ENCODE measurements around the gene MYO3B. TPM values are rescaled to one million over a fixed set of nuclear protein-coding genes. Genes with fewer than 3 reads are reported as not detected.
A peak's percentile ranks its signal among the peaks of the same experiment; 100 is the strongest.

MYO3B gene
- total and polyA plus RNA-seq, 4 experiments from 2014 or later: not detected

GRCh38 chr2:170144761-170145160 is 33.2 kb upstream of the MYO3B start:
- Mint-ChIP-seq H3K27me3 (no peaks in the 10 kb centered on the region), H3K4me3 (no peak overlapping the region), H3K4me1 (no peaks in the 10 kb centered on the region), H3K9me3 (peaks cover 0 to 2% (median 0%) of the 10 kb centered on the region in 8 donors), H3K27ac (no peak overlapping the region), H3K36me3 (no peaks in the 10 kb centered on the region)
- H3K27me3 ChIP-seq (ENCODE audit: insufficient read depth, low read length): no peaks in the 10 kb centered on the region
- POLR2A ChIA-PET (ENCODE audit: partially characterized antibody): no interaction called here
- H3K4me3 ChIP-seq (ENCODE audit: low read length in 2 of 2): no peak overlapping the region
- intact Hi-C loops (cut with micrococcal nuclease): no loop called here
- no peaks in the 10 kb centered on the region for H3K36me3 ChIP-seq (ENCODE audit: insufficient read depth, low read length)
- H3K27ac ChIP-seq (ENCODE audit: low read depth, low read length): no peak overlapping the region
- no peaks in the 10 kb centered on the region for H3K9me3 ChIP-seq (ENCODE audit: control insufficient read depth in 1 of 2, low read length in 2 of 2)
- H3K4me1 ChIP-seq (ENCODE audit: insufficient read depth, low read length): no peaks in the 10 kb centered on the region
- CTCF ChIA-PET (ENCODE audit: partially characterized antibody): no interaction called here
- no peak for DNase-seq

- Mint-ChIP-seq H3K4me3 (no peak overlapping the region), H3K36me3 (no peaks in the 10 kb centered on the region), H3K4me1 (no peaks in the 10 kb centered on the region), H3K27me3 (no peaks in the 10 kb centered on the region), H3K9me3 (peaks cover 0 to 2% (median 0%) of the 10 kb centered on the region in 8 donors), H3K27ac (peak overlapping the region in 1 of 7 donors; percentile 27)
- POLR2A ChIA-PET (ENCODE audit: partially characterized antibody): no interaction called here
- Histone ChIP-seq H3K27me3 (ENCODE audit: insufficient read depth, low read length) (no peaks in the 10 kb centered on the region), H3K4me3 (ENCODE audit: low read length in 2 of 2) (no peak overlapping the region), H3K4me1 (ENCODE audit: insufficient read depth, low read length) (no peaks in the 10 kb centered on the region), H3K9me3 (ENCODE audit: control insufficient read depth in 1 of 2, low read length in 2 of 2) (no peaks in the 10 kb centered on the region), H3K27ac (ENCODE audit: low read depth, low read length) (no peak overlapping the region), H3K36me3 (ENCODE audit: insufficient read depth, low read length) (no peaks in the 10 kb centered on the region)
- no peak for DNase-seq
- intact Hi-C loops (cut with micrococcal nuclease): no loop called here
- CTCF ChIA-PET (ENCODE audit: partially characterized antibody): no interaction called here
Observed at GRCh38 chr2:170145191-170145590, 32.8 kb upstream of the MYO3B start.

- no peak overlapping the region for H3K27ac ChIP-seq (ENCODE audit: low read depth, low read length)
- H3K9me3 ChIP-seq (ENCODE audit: control insufficient read depth in 1 of 2, low read length in 2 of 2): no peaks in the 10 kb centered on the region
- H3K36me3 Mint-ChIP-seq: no peaks in the 10 kb centered on the region
- H3K4me3 Mint-ChIP-seq: no peak overlapping the region
- intact Hi-C loops (cut with micrococcal nuclease): no loop called here
- peaks cover 0 to 2% (median 0%) of the 10 kb centered on the region in 8 donors for H3K9me3 Mint-ChIP-seq
- no peak for DNase-seq
- no peaks in the 10 kb centered on the region for H3K27me3 Mint-ChIP-seq
- H3K4me1 Mint-ChIP-seq: no peaks in the 10 kb centered on the region
- ChIA-PET CTCF (ENCODE audit: partially characterized antibody) (no interaction called here), POLR2A (ENCODE audit: partially characterized antibody) (no interaction called here)
- no peaks in the 10 kb centered on the region for H3K4me1 ChIP-seq (ENCODE audit: insufficient read depth, low read length)
- H3K36me3 ChIP-seq (ENCODE audit: insufficient read depth, low read length): no peaks in the 10 kb centered on the region
- no peak overlapping the region for H3K4me3 ChIP-seq (ENCODE audit: low read length in 2 of 2)
- H3K27ac Mint-ChIP-seq: no peak overlapping the region
- no peaks in the 10 kb centered on the region for H3K27me3 ChIP-seq (ENCODE audit: insufficient read depth, low read length)
Observed at GRCh38 chr2:170145675-170146432, 32.1 kb upstream of the MYO3B start.

GRCh38 chr2:170146784-170147183 is 31.2 kb upstream of the MYO3B start:
- ChIA-PET POLR2A (ENCODE audit: partially characterized antibody) (no interaction called here), CTCF (ENCODE audit: partially characterized antibody) (no interaction called here)
- Histone ChIP-seq H3K36me3 (ENCODE audit: insufficient read depth, low read length) (no peaks in the 10 kb centered on the region), H3K4me3 (ENCODE audit: low read length in 2 of 2) (no peak overlapping the region), H3K9me3 (ENCODE audit: control insufficient read depth in 1 of 2, low read length in 2 of 2) (no peaks in the 10 kb centered on the region), H3K27ac (ENCODE audit: low read depth, low read length) (no peak overlapping the region), H3K27me3 (ENCODE audit: insufficient read depth, low read length) (no peaks in the 10 kb centered on the region), H3K4me1 (ENCODE audit: insufficient read depth, low read length) (no peaks in the 10 kb centered on the region)
- no peak for DNase-seq
- no peak overlapping the region for H3K4me3 Mint-ChIP-seq
- peaks cover 0 to 2% (median 0%) of the 10 kb centered on the region in 8 donors for H3K9me3 Mint-ChIP-seq
- no peaks in the 10 kb centered on the region for H3K36me3 Mint-ChIP-seq
- intact Hi-C loops (cut with micrococcal nuclease): no loop called here
- H3K4me1 Mint-ChIP-seq: no peaks in the 10 kb centered on the region
- no peak overlapping the region for H3K27ac Mint-ChIP-seq
- H3K27me3 Mint-ChIP-seq: peaks cover 0 to 2% of the 10 kb centered on the region in 2 donors

- no peak overlapping the region for H3K27ac Mint-ChIP-seq
- Histone ChIP-seq H3K4me1 (ENCODE audit: insufficient read depth, low read length) (no peaks in the 10 kb centered on the region), H3K9me3 (ENCODE audit: control insufficient read depth in 1 of 2, low read length in 2 of 2) (no peaks in the 10 kb centered on the region), H3K36me3 (ENCODE audit: insufficient read depth, low read length) (no peaks in the 10 kb centered on the region), H3K4me3 (ENCODE audit: low read length in 2 of 2) (no peak overlapping the region), H3K27me3 (ENCODE audit: insufficient read depth, low read length) (no peaks in the 10 kb centered on the region), H3K27ac (ENCODE audit: low read depth, low read length) (no peak overlapping the region)
- peaks cover 0 to 2% (median 0%) of the 10 kb centered on the region in 8 donors for H3K9me3 Mint-ChIP-seq
- DNase-seq: no peak
- intact Hi-C loops (cut with micrococcal nuclease): no loop called here
- POLR2A ChIA-PET (ENCODE audit: partially characterized antibody): no interaction called here
- no peaks in the 10 kb centered on the region for H3K36me3 Mint-ChIP-seq
- CTCF ChIA-PET (ENCODE audit: partially characterized antibody): no interaction called here
- H3K27me3 Mint-ChIP-seq: peaks cover 0 to 2% of the 10 kb centered on the region in 2 donors
- H3K4me3 Mint-ChIP-seq: no peak overlapping the region
- H3K4me1 Mint-ChIP-seq: no peaks in the 10 kb centered on the region
Observed at GRCh38 chr2:170147576-170147975, 30.4 kb upstream of the MYO3B start.

GRCh38 chr2:170148161-170148560 is 29.8 kb upstream of the MYO3B start:
- ChIA-PET CTCF (ENCODE audit: partially characterized antibody) (no interaction called here), POLR2A (ENCODE audit: partially characterized antibody) (no interaction called here)
- Mint-ChIP-seq H3K27me3 (peaks cover 0 to 2% of the 10 kb centered on the region in 2 donors), H3K9me3 (peaks cover 0 to 2% (median 0%) of the 10 kb centered on the region in 8 donors), H3K36me3 (no peaks in the 10 kb centered on the region), H3K27ac (no peak overlapping the region), H3K4me3 (no peak overlapping the region), H3K4me1 (no peaks in the 10 kb centered on the region)
- Histone ChIP-seq H3K9me3 (ENCODE audit: control insufficient read depth in 1 of 2, low read length in 2 of 2) (no peaks in the 10 kb centered on the region), H3K27ac (ENCODE audit: low read depth, low read length) (no peak overlapping the region), H3K4me1 (ENCODE audit: insufficient read depth, low read length) (no peaks in the 10 kb centered on the region), H3K4me3 (ENCODE audit: low read length in 2 of 2) (no peak overlapping the region), H3K36me3 (ENCODE audit: insufficient read depth, low read length) (no peaks in the 10 kb centered on the region), H3K27me3 (ENCODE audit: insufficient read depth, low read length) (no peaks in the 10 kb centered on the region)
- intact Hi-C loops (cut with micrococcal nuclease): no loop called here
- no peak for DNase-seq

GRCh38 chr2:170152421-170152820 is 25.5 kb upstream of the MYO3B start:
- Histone ChIP-seq H3K4me1 (ENCODE audit: insufficient read depth, low read length) (no peaks in the 10 kb centered on the region), H3K4me3 (ENCODE audit: low read length in 2 of 2) (no peak overlapping the region), H3K36me3 (ENCODE audit: insufficient read depth, low read length) (no peaks in the 10 kb centered on the region), H3K27me3 (ENCODE audit: insufficient read depth, low read length) (no peaks in the 10 kb centered on the region), H3K27ac (ENCODE audit: low read depth, low read length) (no peak overlapping the region), H3K9me3 (ENCODE audit: control insufficient read depth in 1 of 2, low read length in 2 of 2) (no peaks in the 10 kb centered on the region)
- ChIA-PET CTCF (ENCODE audit: partially characterized antibody) (no interaction called here), POLR2A (ENCODE audit: partially characterized antibody) (no interaction called here)
- intact Hi-C loops (cut with micrococcal nuclease): no loop called here
- Mint-ChIP-seq H3K27ac (no peak overlapping the region), H3K36me3 (no peaks in the 10 kb centered on the region), H3K4me3 (no peak overlapping the region), H3K4me1 (peaks cover 0 to 2% (median 0%) of the 10 kb centered on the region in 4 donors), H3K27me3 (peaks cover 0 to 2% of the 10 kb centered on the region in 2 donors), H3K9me3 (peaks cover 0 to 2% (median 0%) of the 10 kb centered on the region in 8 donors)
- DNase-seq: no peak

Data from CD4-positive, alpha-beta memory T cell (primary cell).